PC-3 (cell line): ENCODE measurements around the gene RGL4. TPM values are rescaled to one million over a fixed set of nuclear protein-coding genes. Genes with fewer than 3 reads are reported as not detected.

Experiments
- ATAC-seq: fragments of 200-7000 bp; cut with Tn5 transposase; 2 replicates; pipeline ENCODE4 v1.9.1; 2020; ENCODE audit warnings: mild to moderate bottlenecking, moderate library complexity
- BruUV-seq: library from RNA; stranded (reverse); fragments of 400-500 nt; replicated peaks from 2 replicates; lab custom pipeline; 2021; lab: Mats Ljungman, UMichigan
- CTCF ChIA-PET: fragments of 300-600 bp; sonication (Branson Sonifier 250); formaldehyde crosslinking; loops from one replicate; lab custom pipeline; 2022; ENCODE audit warnings: antibody characterized with exemption; lab: Charles Lee
- POLR2A ChIA-PET: fragments of 300-600 bp; sonication (Branson Sonifier 250); formaldehyde crosslinking; loops from one replicate; lab custom pipeline; 2022; ENCODE audit warnings: antibody characterized with exemption; ENCODE audit not compliant: unreplicated experiment; lab: Charles Lee
- DNase-seq: peaks from one replicate; pipeline ENCODE4 v3.0.0-alpha.2; 2015
- H2AFZ ChIP-seq: fragments of 300-600 bp; sonication (generic); 2 replicates; pipeline ENCODE4 v1.6.0; 2016; ENCODE audit warnings: antibody characterized with exemption, low read length
- H3F3A ChIP-seq: fragments of 300-600 bp; sonication (generic); one replicate; pipeline ENCODE4 v1.6.0; 2017; ENCODE audit warnings: antibody characterized with exemption, low read length, control low read depth, mild to moderate bottlenecking; ENCODE audit not compliant: unreplicated experiment
- H3K27ac ChIP-seq: fragments of 300-600 bp; sonication (generic); 2 replicates; pipeline ENCODE4 v1.5.1; 2016; ENCODE audit warnings: mild to moderate bottlenecking, low read length
- H3K27me3 ChIP-seq: fragments of 300-600 bp; sonication (generic); 2 replicates; pipeline ENCODE4 v1.6.1; 2016; ENCODE audit warnings: low read length, mixed read lengths
- H3K36me3 ChIP-seq: fragments of 300-600 bp; sonication (generic); 2 replicates; pipeline ENCODE4 v1.6.1; 2016; ENCODE audit warnings: low read depth, mixed run types, low read length, mixed read lengths
- H3K4me1 ChIP-seq: fragments of 300-600 bp; sonication (generic); 2 replicates; pipeline ENCODE4 v1.5.1; 2016; ENCODE audit warnings: low read length; ENCODE audit not compliant: insufficient read depth
- H3K4me2 ChIP-seq: fragments of 300-600 bp; sonication (generic); 2 replicates; pipeline ENCODE4 v1.6.0; 2016; ENCODE audit warnings: low read length
- H3K4me3 ChIP-seq: fragments of 300-600 bp; sonication (generic); 2 replicates; pipeline ENCODE4 v1.5.1; 2016; ENCODE audit warnings: mild to moderate bottlenecking, low read length, mixed read lengths
- H3K79me2 ChIP-seq: fragments of 300-600 bp; sonication (generic); 2 replicates; pipeline ENCODE4 v1.6.1; 2017; ENCODE audit warnings: low read length, mixed read lengths
- H3K9ac ChIP-seq: fragments of 300-600 bp; sonication (generic); 2 replicates; pipeline ENCODE4 v1.6.0; 2016; ENCODE audit warnings: mild to moderate bottlenecking, low read length
- H3K9me2 ChIP-seq: fragments of 300-600 bp; sonication (generic); replicated peaks from 2 replicates; pipeline ENCODE4 v1.6.1; 2016; ENCODE audit warnings: mixed run types, low read length, mixed read lengths
- H3K9me3 ChIP-seq: fragments of 300-600 bp; sonication (generic); 2 replicates; pipeline ENCODE4 v1.6.1; 2016; ENCODE audit warnings: low read length, mixed read lengths
- H4K20me1 ChIP-seq: fragments of 300-600 bp; sonication (generic); 2 replicates; pipeline ENCODE4 v1.6.1; 2016; ENCODE audit warnings: low read length, mixed read lengths
- EZH2 ChIP-seq: fragments of 300-600 bp; sonication (generic); IDR thresholded peaks from one replicate; pipeline ENCODE4 v1.6.1; 2017; ENCODE audit warnings: antibody characterized with exemption, mild to moderate bottlenecking, low read length; ENCODE audit not compliant: unreplicated experiment
- EZH2phosphoT487 ChIP-seq: fragments of 300-600 bp; sonication (generic); IDR thresholded peaks from 2 replicates; pipeline ENCODE4 v1.6.1; 2018; ENCODE audit warnings: mild to moderate bottlenecking, antibody characterized with exemption, low read length, borderline replicate concordance
- intact Hi-C: fragments of 100-400 bp; cut with micrococcal nuclease; formaldehyde crosslinking; loops from 2 replicates; pipeline ENCODE4 v1.9.0; 2023
- total RNA-seq: library from RNA; depleted of rRNA; stranded (reverse); fragments of >200 nt; gene quantifications from 2 replicates; pipeline ENCODE4 v1.2.3, GENCODE V29; 2014
- TF ChIP-seq, protein P1 (sequence below): fragments of 300-600 bp; sonication (generic); conservative IDR thresholded peaks from 2 replicates; pipeline ENCODE4 v1.5.1; 2017; ENCODE audit warnings: antibody characterized with exemption, low read depth, mild to moderate bottlenecking, low read length

Gene RGL4
- total RNA-seq, 1 experiment from 2014 or later: not detected

DNA sequence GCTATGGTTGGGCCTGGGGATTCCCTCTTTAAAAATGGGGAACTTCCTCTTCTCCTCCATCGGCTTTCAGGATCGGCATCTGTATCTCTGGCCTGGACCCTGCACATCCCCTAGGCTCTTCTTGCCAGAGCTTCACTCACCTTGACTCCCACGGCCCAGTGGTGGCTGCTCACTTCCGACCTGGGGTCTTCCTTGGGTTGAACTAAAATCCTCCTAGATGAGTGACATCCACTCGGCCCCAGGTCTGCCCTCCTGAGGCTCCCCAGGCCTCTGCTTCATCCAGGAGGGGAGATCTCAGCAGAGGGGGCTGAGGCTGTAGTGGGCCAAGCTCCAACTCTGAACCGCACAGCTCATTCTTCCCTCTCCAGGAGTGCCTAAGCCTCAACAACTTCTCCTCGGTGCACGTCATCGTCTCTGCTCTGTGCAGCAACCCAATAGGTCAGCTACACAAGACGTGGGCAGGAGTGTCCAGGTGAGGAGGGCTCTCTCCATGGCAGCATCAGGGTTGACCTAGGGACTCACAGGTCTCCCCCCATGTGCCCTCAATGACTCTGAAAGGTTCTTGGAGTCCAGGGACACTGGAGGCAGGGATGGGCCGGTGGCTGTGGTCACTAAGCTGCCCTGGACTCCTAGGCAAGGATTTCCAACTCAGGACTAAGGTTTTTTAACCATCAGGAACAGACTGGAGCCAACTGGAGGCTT is 3.3 kb downstream of the RGL4 start:
- no peaks in the 10 kb centered on the region for H3F3A ChIP-seq
- H3K9ac ChIP-seq: no peak overlapping the region
- no peak for DNase-seq
- ChIA-PET CTCF (no interaction called here), POLR2A (no interaction called here)
- ATAC-seq: no peak
- H4K20me1 ChIP-seq: no peaks in the 10 kb centered on the region
- BruUV-seq: no TSS peak
- intact Hi-C loops: no loop called here
- no peak overlapping the region for H3K4me3 ChIP-seq
- no peaks in the 10 kb centered on the region for H3K4me1 ChIP-seq
- no peaks in the 10 kb centered on the region for H3K9me3 ChIP-seq
- no peaks in the 10 kb centered on the region for H3K9me2 ChIP-seq
- H3K4me2 ChIP-seq: no peak overlapping the region
- no peak overlapping the region for H2AFZ ChIP-seq
- TF ChIP-seq, protein P1, sequence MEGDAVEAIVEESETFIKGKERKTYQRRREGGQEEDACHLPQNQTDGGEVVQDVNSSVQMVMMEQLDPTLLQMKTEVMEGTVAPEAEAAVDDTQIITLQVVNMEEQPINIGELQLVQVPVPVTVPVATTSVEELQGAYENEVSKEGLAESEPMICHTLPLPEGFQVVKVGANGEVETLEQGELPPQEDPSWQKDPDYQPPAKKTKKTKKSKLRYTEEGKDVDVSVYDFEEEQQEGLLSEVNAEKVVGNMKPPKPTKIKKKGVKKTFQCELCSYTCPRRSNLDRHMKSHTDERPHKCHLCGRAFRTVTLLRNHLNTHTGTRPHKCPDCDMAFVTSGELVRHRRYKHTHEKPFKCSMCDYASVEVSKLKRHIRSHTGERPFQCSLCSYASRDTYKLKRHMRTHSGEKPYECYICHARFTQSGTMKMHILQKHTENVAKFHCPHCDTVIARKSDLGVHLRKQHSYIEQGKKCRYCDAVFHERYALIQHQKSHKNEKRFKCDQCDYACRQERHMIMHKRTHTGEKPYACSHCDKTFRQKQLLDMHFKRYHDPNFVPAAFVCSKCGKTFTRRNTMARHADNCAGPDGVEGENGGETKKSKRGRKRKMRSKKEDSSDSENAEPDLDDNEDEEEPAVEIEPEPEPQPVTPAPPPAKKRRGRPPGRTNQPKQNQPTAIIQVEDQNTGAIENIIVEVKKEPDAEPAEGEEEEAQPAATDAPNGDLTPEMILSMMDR: no peak
- TF ChIP-seq EZH2 (no peak), EZH2phosphoT487 (no peak)
- no peak overlapping the region for H3K27ac ChIP-seq
- no peaks in the 10 kb centered on the region for H3K79me2 ChIP-seq
- H3K27me3 ChIP-seq: no peaks in the 10 kb centered on the region
- H3K36me3 ChIP-seq: peaks cover 5% of the 10 kb centered on the region

DNA sequence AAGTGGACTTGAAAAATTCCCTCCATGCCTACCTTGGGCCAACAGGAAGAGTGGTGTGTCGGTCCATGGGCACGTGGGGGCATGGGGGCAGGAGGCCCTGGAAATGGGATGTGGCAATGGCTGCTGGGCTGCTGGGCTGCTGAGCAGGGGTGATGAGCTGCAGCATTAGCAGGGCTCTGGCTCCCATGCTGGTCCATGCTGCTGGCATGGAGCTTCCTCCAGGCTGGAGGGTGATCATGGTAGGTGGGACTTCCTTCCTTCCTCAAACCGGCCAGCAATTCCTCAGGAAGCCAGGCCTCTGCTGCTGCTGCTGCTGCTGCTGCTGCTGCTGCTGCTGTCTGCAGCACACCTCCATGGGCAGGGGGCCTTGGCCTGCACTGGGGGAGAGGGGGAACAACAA is 4.3 kb downstream of the RGL4 start:
- Histone ChIP-seq H3K9me2 (no peaks in the 10 kb centered on the region), H3F3A (no peaks in the 10 kb centered on the region), H3K27ac (no peak overlapping the region), H2AFZ (no peak overlapping the region), H3K9ac (no peak overlapping the region), H3K79me2 (no peaks in the 10 kb centered on the region), H3K36me3 (peaks cover 5% of the 10 kb centered on the region), H3K4me3 (no peak overlapping the region), H4K20me1 (no peaks in the 10 kb centered on the region), H3K4me1 (no peaks in the 10 kb centered on the region), H3K27me3 (no peaks in the 10 kb centered on the region), H3K9me3 (no peaks in the 10 kb centered on the region), H3K4me2 (no peak overlapping the region)
- ATAC-seq (no peak), DNase-seq (no peak)
- ChIA-PET POLR2A (no interaction called here), CTCF (no interaction called here)
- BruUV-seq: no TSS peak
- intact Hi-C loops: no loop called here
- TF ChIP-seq EZH2phosphoT487: no peak

DNA sequence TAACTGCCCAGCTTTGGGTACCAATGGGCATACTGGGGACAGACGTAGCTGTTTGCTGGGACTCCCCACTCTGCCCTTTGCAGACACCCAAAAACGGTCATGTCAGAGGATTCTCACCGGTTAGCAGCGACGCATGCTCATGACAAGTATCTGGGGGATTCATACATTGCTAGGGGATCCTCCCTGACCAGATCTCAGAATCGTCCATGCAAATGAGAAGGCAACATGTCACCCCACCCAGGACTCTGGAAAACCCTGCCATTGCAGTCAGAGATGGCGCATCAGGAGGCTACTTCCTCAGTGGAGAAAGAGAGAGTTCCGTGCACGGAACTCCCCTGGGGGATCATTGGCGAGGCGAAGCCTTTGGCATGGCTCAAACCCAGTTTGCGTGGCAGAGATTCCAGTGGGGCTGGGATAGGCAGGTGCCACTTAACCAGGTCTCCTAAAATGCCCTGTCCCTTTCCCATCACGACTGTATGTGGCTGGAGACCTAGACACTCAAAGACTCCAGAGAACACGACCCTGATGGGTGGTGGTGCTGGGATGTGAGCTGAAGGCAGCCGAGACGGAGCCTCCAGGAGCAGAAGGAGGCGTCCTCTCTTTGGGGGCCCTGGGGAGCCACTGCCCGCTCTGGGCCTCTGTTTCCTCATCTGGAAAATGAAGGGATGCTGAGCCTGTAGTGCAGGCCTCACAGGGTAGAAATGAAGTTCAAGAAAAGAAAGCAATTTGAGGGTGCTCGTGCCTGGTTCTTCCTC is 4.9 kb downstream of the RGL4 start:
- TF ChIP-seq, protein P1: no peak
- TF ChIP-seq EZH2 (no peak), EZH2phosphoT487 (no peak)
- H3K4me3 ChIP-seq: no peak overlapping the region
- intact Hi-C loops: no loop called here
- H3K79me2 ChIP-seq: no peaks in the 10 kb centered on the region
- no peaks in the 10 kb centered on the region for H3F3A ChIP-seq
- no peak overlapping the region for H3K4me2 ChIP-seq
- H4K20me1 ChIP-seq: no peaks in the 10 kb centered on the region
- H3K27me3 ChIP-seq: no peaks in the 10 kb centered on the region
- no peaks in the 10 kb centered on the region for H3K4me1 ChIP-seq
- no peak overlapping the region for H3K27ac ChIP-seq
- POLR2A ChIA-PET: no interaction called here
- ATAC-seq: no peak
- peaks cover 5% of the 10 kb centered on the region for H3K36me3 ChIP-seq
- H3K9me3 ChIP-seq: no peaks in the 10 kb centered on the region
- CTCF ChIA-PET: no interaction called here
- H3K9ac ChIP-seq: no peak overlapping the region
- DNase-seq: no peak
- H3K9me2 ChIP-seq: no peaks in the 10 kb centered on the region
- H2AFZ ChIP-seq: no peak overlapping the region
- BruUV-seq: no TSS peak
